ENCODE data around the gene CFAP58. TPM values are rescaled to one million over a fixed set of nuclear protein-coding genes. Genes with fewer than 3 reads are reported as not detected.

Gene CFAP58
- total RNA-seq, 1 donor from 2014 or later = 3.0 TPM

- DNase-seq (ENCODE audit: low read depth in 2 of 2) = no peak
Measured at GRCh38 chr10:104480797-104481196, 127.2 kb downstream of the CFAP58 start.

DNA sequence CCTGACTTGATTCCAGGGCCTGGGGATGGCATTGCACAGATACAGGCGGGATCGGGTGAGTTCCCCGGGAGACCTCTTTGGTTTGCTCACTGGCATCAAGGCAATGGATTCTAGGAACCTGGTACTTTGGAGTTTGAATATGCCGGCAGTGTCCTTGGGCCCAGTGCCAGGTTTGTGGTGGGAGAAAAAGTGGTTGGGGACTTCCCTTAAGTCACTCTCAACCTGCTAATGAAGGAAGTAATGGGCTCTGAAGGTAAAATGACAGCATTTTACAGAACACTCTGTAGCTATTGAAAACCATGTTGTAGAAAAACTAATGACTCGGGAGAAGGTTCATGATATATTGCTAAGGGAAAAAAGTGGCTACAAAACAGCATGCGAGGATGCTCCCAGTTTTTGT, 129.9 kb downstream of the CFAP58 start:
- DNase-seq (ENCODE audit: low read depth in 2 of 2) = no peak

DNA sequence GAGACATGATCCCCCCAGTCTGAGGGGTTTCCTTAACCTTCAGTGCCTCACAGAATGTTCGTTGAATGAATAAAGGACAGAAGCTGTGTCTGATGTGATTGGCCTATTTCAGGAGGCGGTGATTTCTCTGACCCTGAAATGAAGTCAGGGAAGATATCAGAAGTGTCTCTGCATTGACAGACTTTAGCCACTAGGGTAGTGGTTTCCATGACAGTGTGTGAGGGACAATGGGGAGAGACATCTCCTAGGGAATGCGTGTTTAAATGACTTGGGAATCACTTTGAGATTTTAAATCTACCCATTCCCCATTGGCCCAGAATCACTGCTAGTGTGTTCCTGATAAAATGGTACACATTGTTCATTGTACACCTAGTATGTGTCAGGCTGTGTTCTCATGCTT, 132.0 kb downstream of the CFAP58 start:
- DNase-seq (ENCODE audit: low read depth in 2 of 2) = no peak

DNA sequence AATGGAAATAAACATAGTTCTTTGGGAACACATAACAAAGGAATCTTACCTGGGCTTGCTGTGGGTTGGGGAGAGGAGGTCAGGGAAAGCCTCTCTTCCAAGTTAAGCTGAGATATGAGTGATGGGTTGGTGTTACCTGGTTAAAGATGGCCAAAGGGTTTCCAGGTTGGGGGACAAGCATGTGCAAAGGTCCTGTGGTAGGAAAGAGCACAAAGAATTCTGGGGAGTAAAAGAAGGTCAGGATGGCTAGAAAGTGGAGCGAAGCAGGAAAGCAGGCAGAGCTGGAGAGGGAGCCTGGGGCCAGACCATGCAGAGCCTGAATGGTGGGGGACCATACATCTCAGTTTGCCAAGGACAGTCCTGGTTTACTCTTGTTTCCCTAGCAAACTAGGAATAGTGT, 133.2 kb downstream of the CFAP58 start:
- DNase-seq (ENCODE audit: low read depth in 2 of 2) = no peak

DNA sequence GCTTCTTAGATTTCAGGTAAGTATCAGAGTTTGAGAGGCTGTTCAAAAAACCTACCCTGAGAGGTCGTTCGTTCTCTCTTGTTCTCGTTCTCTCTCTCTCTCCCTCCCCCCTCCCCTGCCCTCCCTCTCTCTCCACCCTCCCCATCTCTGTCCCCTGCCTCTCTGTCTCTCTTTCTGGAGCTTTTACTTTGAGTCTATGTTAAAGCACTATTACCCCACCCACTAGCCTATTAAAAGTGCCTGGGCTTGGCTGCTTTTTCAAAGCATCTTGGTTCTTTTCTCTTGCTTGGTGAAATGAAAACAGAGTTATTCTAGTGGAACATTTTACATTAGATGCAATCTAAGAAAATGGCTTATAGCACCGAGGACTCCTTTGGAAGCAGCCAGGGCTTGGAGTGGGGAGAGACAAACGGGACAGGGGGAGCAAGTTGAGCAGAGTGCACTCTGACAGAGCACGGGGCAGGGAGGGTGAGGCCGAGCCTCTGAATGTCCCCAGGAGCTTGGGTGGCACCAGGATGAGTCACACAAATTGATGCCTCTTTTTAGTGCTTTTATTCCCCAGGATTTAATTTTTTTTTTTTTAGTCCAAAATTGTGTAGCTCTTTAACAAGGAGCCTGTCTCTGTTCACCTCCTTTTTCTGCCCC, 134.3 kb downstream of the CFAP58 start:
- DNase-seq (ENCODE audit: low read depth in 2 of 2) = no peak

DNA sequence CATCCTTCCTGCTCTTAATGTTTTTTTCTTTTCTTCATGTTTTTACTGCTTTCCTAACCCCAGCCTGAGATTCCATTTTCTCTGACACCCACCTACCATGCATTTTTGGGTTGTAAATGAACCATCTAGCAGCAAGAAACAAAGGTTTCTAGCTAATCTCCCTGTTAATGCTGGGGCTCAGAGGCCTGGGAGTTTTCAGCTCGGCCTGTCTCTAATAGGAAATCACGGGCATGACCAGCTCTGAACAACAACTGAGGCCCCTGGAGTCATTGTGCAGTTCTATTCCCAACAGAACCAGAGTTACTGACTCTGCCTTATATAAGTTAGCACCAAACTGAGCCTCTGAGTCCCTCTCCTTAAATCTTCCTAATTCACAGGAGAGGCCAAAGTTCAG, 134.8 kb downstream of the CFAP58 start:
- DNase-seq (ENCODE audit: low read depth in 2 of 2) = no peak

- DNase-seq (ENCODE audit: low read depth in 2 of 2) = no peak
Measured at GRCh38 chr10:104492329-104492940, 138.8 kb downstream of the CFAP58 start.

GRCh38 chr10:104498347-104499081, 144.9 kb downstream of the CFAP58 start:
- DNase-seq (ENCODE audit: low read depth in 2 of 2) = no peak

DNA sequence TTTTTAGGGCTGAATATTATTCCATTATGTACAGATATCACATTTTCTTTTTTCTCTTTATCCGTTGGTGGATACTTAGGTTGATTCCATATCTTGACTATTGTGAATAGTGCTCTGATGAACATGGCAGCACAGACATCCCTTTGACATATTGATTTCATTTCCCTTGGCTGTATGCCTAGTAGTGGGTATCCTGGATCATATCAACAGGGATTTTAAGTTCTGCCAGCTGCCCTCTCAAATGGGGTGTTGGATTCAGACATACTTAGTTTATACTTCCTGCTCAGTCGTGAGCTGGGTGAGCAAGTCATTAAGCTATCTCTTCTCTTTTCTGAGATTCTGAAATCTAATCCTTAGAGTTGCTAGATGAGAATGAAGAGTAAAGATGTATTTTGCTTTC, 147.8 kb downstream of the CFAP58 start:
- no peak for DNase-seq (ENCODE audit: low read depth in 2 of 2)

DNA sequence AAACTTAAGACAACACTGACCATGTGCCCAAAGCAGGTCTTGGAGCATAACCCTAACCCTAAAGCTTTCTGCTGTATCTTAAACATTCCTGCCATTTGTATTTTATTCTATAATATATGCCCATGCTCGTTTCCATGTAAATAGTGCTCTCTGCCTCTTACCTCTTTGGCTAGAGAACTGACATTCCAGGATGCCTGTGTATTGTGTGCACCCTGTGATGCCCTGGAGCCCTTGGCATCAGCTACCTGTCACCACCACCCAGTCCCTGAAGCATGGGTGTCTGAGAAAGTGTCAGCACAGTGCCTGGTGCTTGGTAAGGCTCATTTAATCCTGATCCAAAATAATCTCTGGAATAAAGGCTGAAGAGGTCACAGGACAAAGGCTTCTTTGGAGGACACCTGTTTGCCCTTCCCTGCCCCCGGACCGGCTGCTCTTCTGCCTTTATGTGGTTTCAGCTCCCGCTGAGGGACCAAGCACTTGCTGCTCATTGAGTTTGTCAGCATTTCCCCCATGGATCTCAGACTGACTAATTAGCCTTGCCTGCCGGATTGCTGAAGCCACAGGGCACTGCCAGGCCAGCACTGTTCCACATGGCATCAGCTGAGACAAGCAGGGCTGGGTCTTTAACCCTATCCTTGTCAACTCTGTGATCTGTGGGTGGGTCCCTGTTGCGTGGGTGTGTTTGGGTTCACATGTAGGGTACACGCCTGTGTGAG, 148.4 kb downstream of the CFAP58 start:
- no peak for DNase-seq (ENCODE audit: low read depth in 2 of 2)

DNA sequence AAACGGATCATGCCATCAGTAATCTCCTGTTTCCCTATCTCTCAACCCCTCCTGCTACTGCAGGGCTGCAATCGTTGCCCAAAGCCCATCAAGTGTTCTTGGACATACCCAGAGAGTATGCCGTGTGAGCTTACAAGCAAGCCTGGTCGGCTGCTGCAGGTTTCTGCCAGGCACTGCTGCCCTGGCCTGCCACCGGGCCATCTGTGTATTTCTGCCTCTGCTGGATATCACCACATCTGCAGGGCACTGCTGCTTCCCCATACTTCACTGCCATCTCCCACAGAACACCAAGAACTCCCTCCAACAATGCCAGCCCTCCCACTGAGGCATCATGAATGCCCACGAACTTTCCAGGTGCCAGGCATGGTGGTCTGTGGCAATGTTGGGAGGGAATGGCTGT, 149.3 kb downstream of the CFAP58 start:
- no peak for DNase-seq (ENCODE audit: low read depth in 2 of 2)

Other genes starting within 250 kb of the CFAP58 start
- 3.4 and 4.1 TPM in 2 replicates for gene SFR1, start 231.7 kb upstream of the CFAP58 start, total RNA-seq
- gene CFAP43, start 121.5 kb upstream of the CFAP58 start, total RNA-seq = under 0.01 TPM in 2 replicates
- gene GSTO1, start 98.9 kb upstream of the CFAP58 start, total RNA-seq = 220 and 286 TPM in 2 replicates
- gene GSTO2, start 84.6 kb upstream of the CFAP58 start, total RNA-seq = 0.65 and 0.99 TPM in 2 replicates
- 24.6 and 35.5 TPM in 2 replicates for gene ITPRIP, start 15.4 kb upstream of the CFAP58 start, total RNA-seq